22Rv1 (cell line): ENCODE measurements around the gene RGS7.

ENCODE experiments used
- ZFX ChIP-seq: fragments of 450-650 bp; IDR thresholded peaks from 2 replicates; pipeline ENCODE4 v1.6.1; 2017; ENCODE audit warnings: antibody characterized with exemption, borderline replicate concordance
- TF ChIP-seq, protein P1 (sequence below): fragments of 450-650 bp; IDR thresholded peaks from 2 replicates; pipeline ENCODE4 v1.5.1; 2017; ENCODE audit warnings: mild to moderate bottlenecking

DNA sequence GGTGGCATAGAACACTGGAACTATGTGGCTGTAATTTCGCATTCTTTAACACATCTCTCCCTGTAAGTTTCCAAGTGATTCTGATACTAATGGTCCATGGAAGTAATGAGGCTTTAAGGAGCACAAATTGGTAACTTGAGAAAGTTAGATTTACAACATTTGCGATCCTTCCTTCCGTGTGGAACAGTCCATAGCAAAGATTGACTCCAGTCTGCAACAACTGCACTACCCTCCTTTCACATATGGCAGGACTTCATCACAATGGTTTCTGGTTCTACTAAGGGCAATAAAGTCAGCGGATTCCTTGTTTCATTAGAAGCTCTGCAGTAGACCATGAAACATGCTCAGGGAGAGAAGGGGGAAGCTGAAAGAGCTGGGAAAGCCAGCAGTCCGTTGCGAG, 261.2 kb downstream of the RGS7 start:
- TF ChIP-seq, protein P1, sequence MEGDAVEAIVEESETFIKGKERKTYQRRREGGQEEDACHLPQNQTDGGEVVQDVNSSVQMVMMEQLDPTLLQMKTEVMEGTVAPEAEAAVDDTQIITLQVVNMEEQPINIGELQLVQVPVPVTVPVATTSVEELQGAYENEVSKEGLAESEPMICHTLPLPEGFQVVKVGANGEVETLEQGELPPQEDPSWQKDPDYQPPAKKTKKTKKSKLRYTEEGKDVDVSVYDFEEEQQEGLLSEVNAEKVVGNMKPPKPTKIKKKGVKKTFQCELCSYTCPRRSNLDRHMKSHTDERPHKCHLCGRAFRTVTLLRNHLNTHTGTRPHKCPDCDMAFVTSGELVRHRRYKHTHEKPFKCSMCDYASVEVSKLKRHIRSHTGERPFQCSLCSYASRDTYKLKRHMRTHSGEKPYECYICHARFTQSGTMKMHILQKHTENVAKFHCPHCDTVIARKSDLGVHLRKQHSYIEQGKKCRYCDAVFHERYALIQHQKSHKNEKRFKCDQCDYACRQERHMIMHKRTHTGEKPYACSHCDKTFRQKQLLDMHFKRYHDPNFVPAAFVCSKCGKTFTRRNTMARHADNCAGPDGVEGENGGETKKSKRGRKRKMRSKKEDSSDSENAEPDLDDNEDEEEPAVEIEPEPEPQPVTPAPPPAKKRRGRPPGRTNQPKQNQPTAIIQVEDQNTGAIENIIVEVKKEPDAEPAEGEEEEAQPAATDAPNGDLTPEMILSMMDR, result no peak
- no peak for TF ChIP-seq ZFX
